ENCODE results near the gene ITPR1.

Gene ITPR1

GRCh38 chr3:4751029-4751501, 257.9 kb downstream of the ITPR1 start:
- peak; percentile 48 for ATAC-seq
- TF ChIP-seq POU6F1 (CRISPR knock-in tag; IDR thresholded peaks at IDR 0.05; ENCODE audit: borderline replicate concordance, low read depth) (no peak), CSRNP3 (CRISPR knock-in tag; IDR thresholded peaks at IDR 0.05) (no peak), PATZ1 (CRISPR knock-in tag; IDR thresholded peaks at IDR 0.05; ENCODE audit: borderline replicate concordance) (no peak), ZNF565 (CRISPR knock-in tag; conservative IDR thresholded peaks at IDR 0.05; ENCODE audit: low read depth) (no peak), ARNTL (CRISPR knock-in tag; IDR thresholded peaks at IDR 0.05; ENCODE audit: borderline replicate concordance, low read depth) (no peak), BACH2 (CRISPR knock-in tag; IDR thresholded peaks at IDR 0.05; ENCODE audit: borderline replicate concordance) (no peak), ZNF70 (CRISPR knock-in tag; IDR thresholded peaks at IDR 0.05) (no peak), ESRRG (CRISPR knock-in tag; IDR thresholded peaks at IDR 0.05) (no peak), OSR1 (CRISPR knock-in tag; IDR thresholded peaks at IDR 0.05) (no peak), TOX (CRISPR knock-in tag; IDR thresholded peaks at IDR 0.05; ENCODE audit: borderline replicate concordance) (no peak), CSDC2 (CRISPR knock-in tag; IDR thresholded peaks at IDR 0.05) (no peak)

GRCh38 chr3:4751502-4752101, 258.5 kb downstream of the ITPR1 start:
- peak; percentile 72 for ATAC-seq

GRCh38 chr3:4752201-4753072, 259.3 kb downstream of the ITPR1 start:
- TF ChIP-seq ZNF8 (CRISPR knock-in tag; IDR thresholded peaks at IDR 0.05) (no peak), CSDC2 (CRISPR knock-in tag; IDR thresholded peaks at IDR 0.05) (no peak), ESRRG (CRISPR knock-in tag; IDR thresholded peaks at IDR 0.05) (no peak), ZC3H10 (CRISPR knock-in tag; IDR thresholded peaks at IDR 0.05) (no peak), CSRNP3 (CRISPR knock-in tag; IDR thresholded peaks at IDR 0.05) (no peak), PPARA (CRISPR knock-in tag; IDR thresholded peaks at IDR 0.05; ENCODE audit: borderline replicate concordance) (no peak), TSHZ2 (CRISPR knock-in tag; IDR thresholded peaks at IDR 0.05) (no peak), OSR1 (CRISPR knock-in tag; IDR thresholded peaks at IDR 0.05) (no peak), POU6F1 (CRISPR knock-in tag; IDR thresholded peaks at IDR 0.05; ENCODE audit: borderline replicate concordance, low read depth) (no peak), GLIS3 (CRISPR knock-in tag; IDR thresholded peaks at IDR 0.05) (no peak), ARNTL (CRISPR knock-in tag; IDR thresholded peaks at IDR 0.05; ENCODE audit: borderline replicate concordance, low read depth) (no peak), TCF4 (CRISPR knock-in tag; IDR thresholded peaks at IDR 0.05; ENCODE audit: borderline replicate concordance) (no peak), SNAI2 (CRISPR knock-in tag; IDR thresholded peaks at IDR 0.05) (no peak), ZFP30 (CRISPR knock-in tag; IDR thresholded peaks at IDR 0.05) (no peak), ZFP3 (CRISPR knock-in tag; IDR thresholded peaks at IDR 0.05) (no peak), ZNF565 (CRISPR knock-in tag; conservative IDR thresholded peaks at IDR 0.05; ENCODE audit: low read depth) (no peak), ISL1 (CRISPR knock-in tag; IDR thresholded peaks at IDR 0.05) (no peak)
- no peak for ATAC-seq

More at GRCh38 chr3:4751502-4752101, 258.5 kb downstream of the ITPR1 start:
- peak; percentile 73 for TF ChIP-seq ISL1 (CRISPR knock-in tag; IDR thresholded peaks at IDR 0.05)
- no peak for TF ChIP-seq ZNF70 (CRISPR knock-in tag; IDR thresholded peaks at IDR 0.05)

Measured in SK-N-SH treated with all-trans-retinoic acid at 6 μM for 48 hours (cell line).